ENCODE results near the gene CRTC2.
"Not testable (repeated sequence)": the region's sequence is repeated elsewhere in the genome, so short reads cannot be mapped to it uniquely, and the experiment has no call there.

CRTC2 gene, protein sequence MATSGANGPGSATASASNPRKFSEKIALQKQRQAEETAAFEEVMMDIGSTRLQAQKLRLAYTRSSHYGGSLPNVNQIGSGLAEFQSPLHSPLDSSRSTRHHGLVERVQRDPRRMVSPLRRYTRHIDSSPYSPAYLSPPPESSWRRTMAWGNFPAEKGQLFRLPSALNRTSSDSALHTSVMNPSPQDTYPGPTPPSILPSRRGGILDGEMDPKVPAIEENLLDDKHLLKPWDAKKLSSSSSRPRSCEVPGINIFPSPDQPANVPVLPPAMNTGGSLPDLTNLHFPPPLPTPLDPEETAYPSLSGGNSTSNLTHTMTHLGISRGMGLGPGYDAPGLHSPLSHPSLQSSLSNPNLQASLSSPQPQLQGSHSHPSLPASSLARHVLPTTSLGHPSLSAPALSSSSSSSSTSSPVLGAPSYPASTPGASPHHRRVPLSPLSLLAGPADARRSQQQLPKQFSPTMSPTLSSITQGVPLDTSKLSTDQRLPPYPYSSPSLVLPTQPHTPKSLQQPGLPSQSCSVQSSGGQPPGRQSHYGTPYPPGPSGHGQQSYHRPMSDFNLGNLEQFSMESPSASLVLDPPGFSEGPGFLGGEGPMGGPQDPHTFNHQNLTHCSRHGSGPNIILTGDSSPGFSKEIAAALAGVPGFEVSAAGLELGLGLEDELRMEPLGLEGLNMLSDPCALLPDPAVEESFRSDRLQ

DNA sequence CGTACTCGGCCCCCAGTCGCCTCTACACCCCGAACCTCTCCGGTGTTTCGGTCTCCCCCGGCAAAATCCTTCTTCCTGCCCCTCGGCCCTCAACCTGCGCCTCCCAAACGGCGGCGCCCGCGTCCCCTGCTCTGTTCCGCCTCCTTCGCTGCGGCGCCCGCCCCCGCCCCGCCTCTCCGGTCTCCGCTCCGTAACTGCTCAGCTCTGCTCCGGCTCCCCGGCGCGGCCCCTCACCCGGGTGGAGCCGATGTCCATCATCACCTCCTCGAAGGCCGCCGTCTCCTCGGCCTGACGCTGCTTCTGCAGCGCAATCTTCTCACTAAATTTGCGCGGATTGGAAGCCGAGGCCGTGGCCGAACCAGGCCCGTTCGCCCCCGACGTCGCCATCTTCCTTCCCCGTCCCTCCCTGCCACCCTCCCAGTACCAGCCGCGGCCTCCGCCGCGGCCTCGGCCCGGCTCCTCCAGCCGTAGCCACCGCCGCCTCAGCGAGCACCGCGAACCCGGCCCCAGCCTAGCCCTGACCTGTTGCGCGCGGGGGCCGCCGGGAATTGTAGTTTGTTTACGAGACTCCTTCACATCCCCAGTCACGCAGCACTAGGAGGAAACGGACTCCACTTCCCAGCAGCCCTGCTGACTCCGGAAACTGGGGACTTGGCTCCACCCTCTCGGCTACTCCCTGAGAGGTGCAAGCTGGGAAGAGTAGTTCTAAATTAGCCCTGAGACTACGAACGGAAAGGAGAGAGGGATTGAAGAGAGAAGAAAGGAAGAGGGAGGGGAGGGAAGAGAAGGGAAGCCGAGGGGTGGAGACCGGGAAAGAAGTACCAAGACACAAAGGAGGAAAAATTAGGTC is at the start of gene CRTC2:
Gene CRTC2 (minus strand): TSS at position 502 of the 850 bp plus-strand sequence. CDS start 115 bp downstream, at position 387.
- peak within 1 kb of the TSS; percentile 79 for H3K27ac ChIP-seq (ENCODE audit: low read depth, low read length)
- H3K4me3 ChIP-seq (ENCODE audit: low read depth in 1 of 5, low read length in 5 of 5) = peak within 1 kb of the TSS; percentile 89 to 95 (median 94)
- H3K36me3 ChIP-seq (ENCODE audit: control insufficient read depth in 5 of 5, insufficient read depth in 5 of 5, low read length in 5 of 5) = peaks cover 0 to 35% (median 22%) of the 10 kb centered on the region in 5 donors
- H3K27me3 ChIP-seq (ENCODE audit: control insufficient read depth in 5 of 5, insufficient read depth in 4 of 5, low read length in 5 of 5) = no peaks in the 10 kb centered on the region
- H3K9ac ChIP-seq (ENCODE audit: low read length in 5 of 5) = peak within 1 kb of the TSS; percentile 86 to 97 (median 93)
- H3K9me3 ChIP-seq (ENCODE audit: control insufficient read depth in 5 of 5, low read length in 5 of 5) = no peaks in the 10 kb centered on the region
- H3K4me1 ChIP-seq (ENCODE audit: control insufficient read depth in 5 of 5, insufficient read depth in 5 of 5, low read length in 5 of 5) = peaks cover 11 to 69% (median 61%) of the 10 kb centered on the region in 5 donors

DNA sequence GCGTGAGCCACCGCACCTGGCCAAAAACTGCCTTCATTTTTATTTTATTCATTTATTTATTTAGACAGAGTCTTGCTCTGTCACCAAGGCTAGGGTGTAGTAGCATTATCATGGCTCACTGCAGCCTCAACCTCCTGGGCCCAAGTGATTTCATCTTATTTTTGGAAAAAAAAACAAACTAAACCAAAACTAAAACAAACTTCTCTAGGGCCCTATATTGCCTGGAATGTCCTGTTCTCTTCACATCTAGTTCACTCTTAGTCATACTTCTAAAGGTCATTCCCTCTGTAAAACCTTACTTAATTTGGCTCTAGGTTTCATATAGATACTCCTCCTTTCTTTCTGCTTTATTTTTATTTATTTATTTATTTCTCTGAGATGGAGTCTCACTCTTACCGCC is 47.7 kb upstream of the CRTC2 start:
- no peak overlapping the region for H3K9ac ChIP-seq (ENCODE audit: low read length in 5 of 5)
- H3K27ac ChIP-seq (ENCODE audit: low read depth, low read length) = no peak overlapping the region

DNA sequence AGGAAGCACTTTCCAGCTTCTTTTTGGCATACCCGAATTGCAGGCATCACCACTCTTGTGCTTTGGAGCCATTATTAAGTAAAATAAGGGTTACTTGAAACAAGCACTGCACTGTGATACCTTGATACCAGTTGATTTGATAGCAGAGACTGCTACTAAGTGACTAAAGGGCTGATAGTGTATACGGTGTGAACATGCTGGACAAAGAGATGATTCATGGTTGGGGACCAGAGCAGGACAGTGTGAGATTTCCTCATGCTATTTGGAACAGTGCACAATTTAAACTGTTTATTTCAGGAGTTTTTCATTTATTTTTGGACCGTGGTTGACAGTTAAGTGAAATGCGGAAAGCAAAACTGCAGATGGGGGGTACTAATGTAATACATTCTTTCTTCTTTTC is 42.0 kb upstream of the CRTC2 start:
- H3K36me3 ChIP-seq (ENCODE audit: control insufficient read depth in 5 of 5, insufficient read depth in 5 of 5, low read length in 5 of 5) = peaks cover 0 to 7% (median 3%) of the 10 kb centered on the region in 5 donors
- no peak overlapping the region for H3K4me3 ChIP-seq (ENCODE audit: low read depth in 1 of 5, low read length in 5 of 5)
- no peak overlapping the region for H3K9ac ChIP-seq (ENCODE audit: low read length in 5 of 5)
- H3K27me3 ChIP-seq (ENCODE audit: control insufficient read depth in 5 of 5, insufficient read depth in 4 of 5, low read length in 5 of 5) = no peaks in the 10 kb centered on the region
- no peaks in the 10 kb centered on the region for H3K4me1 ChIP-seq (ENCODE audit: control insufficient read depth in 5 of 5, insufficient read depth in 5 of 5, low read length in 5 of 5)
- no peaks in the 10 kb centered on the region for H3K9me3 ChIP-seq (ENCODE audit: control insufficient read depth in 5 of 5, low read length in 5 of 5)
- H3K27ac ChIP-seq (ENCODE audit: low read depth, low read length) = no peak overlapping the region

More for the DNA sequence above, 47.7 kb upstream of the CRTC2 start:
- H3K4me1 ChIP-seq (ENCODE audit: control insufficient read depth in 5 of 5, insufficient read depth in 5 of 5, low read length in 5 of 5) = no peaks in the 10 kb centered on the region
- no peaks in the 10 kb centered on the region for H3K9me3 ChIP-seq (ENCODE audit: control insufficient read depth in 5 of 5, low read length in 5 of 5)
- H3K27me3 ChIP-seq (ENCODE audit: control insufficient read depth in 5 of 5, insufficient read depth in 4 of 5, low read length in 5 of 5) = no peaks in the 10 kb centered on the region
- no peak overlapping the region for H3K4me3 ChIP-seq (ENCODE audit: low read depth in 1 of 5, low read length in 5 of 5)
- no peaks in the 10 kb centered on the region for H3K36me3 ChIP-seq (ENCODE audit: control insufficient read depth in 5 of 5, insufficient read depth in 5 of 5, low read length in 5 of 5)

DNA sequence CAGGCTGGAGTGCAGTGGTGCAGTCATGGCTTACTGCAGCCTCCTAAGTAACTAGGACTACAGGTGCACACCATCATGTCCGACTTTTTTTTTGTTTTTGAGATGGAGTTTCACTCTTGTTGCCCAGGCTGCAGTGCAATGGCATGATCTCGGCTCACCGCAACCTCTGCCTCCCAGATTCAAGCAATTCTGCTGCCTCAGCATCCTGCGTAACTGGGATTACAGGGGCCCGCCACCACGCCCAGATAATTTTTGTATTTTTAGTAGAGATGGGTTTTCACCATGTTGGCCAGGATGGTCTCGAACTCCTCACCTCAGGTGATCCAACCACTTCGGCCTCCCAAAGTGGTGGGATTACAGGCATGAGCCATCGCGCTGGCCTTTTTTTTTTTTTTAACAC is 38.5 kb upstream of the CRTC2 start:
- not testable (repeated sequence) for H3K27ac ChIP-seq (ENCODE audit: low read depth, low read length); H3K27me3 ChIP-seq (ENCODE audit: control insufficient read depth in 5 of 5, insufficient read depth in 4 of 5, low read length in 5 of 5); H3K4me3 ChIP-seq (ENCODE audit: low read depth in 1 of 5, low read length in 5 of 5); H3K9me3 ChIP-seq (ENCODE audit: control insufficient read depth in 5 of 5, low read length in 5 of 5); H3K9ac ChIP-seq (ENCODE audit: low read length in 5 of 5)
- Histone ChIP-seq H3K4me1 (ENCODE audit: control insufficient read depth in 5 of 5, insufficient read depth in 5 of 5, low read length in 5 of 5) (peaks cover 2 to 13% (median 10%) of the 10 kb centered on the region in 5 donors), H3K36me3 (ENCODE audit: control insufficient read depth in 5 of 5, insufficient read depth in 5 of 5, low read length in 5 of 5) (peaks cover 7 to 37% (median 23%) of the 10 kb centered on the region in 5 donors)

DNA sequence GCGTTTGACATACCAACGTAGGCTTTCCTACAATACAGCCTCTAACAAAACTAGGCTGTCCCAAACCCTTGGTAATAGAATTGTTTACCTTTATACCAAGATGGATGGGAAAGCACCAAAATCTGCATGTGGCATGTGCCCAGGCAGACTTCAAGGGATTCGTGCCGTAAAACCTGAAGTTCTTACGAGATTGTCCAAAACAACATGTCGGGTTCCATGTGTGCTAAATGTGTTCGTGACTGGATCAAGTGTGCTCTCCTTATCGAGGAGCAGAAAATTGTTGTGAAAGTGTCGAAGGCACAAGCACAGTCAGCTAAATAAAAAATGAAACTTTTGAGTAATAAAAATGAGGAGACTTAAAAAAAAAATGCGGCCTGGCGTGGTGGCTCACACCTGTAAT is 37.2 kb upstream of the CRTC2 start:
- H3K4me3 ChIP-seq (ENCODE audit: low read depth in 1 of 5, low read length in 5 of 5) = no peak overlapping the region
- H3K4me1 ChIP-seq (ENCODE audit: control insufficient read depth in 5 of 5, insufficient read depth in 5 of 5, low read length in 5 of 5) = peaks cover 2 to 21% (median 19%) of the 10 kb centered on the region in 5 donors
- H3K9me3 ChIP-seq (ENCODE audit: control insufficient read depth in 5 of 5, low read length in 5 of 5) = no peaks in the 10 kb centered on the region
- H3K27ac ChIP-seq (ENCODE audit: low read depth, low read length) = no peak overlapping the region
- no peaks in the 10 kb centered on the region for H3K27me3 ChIP-seq (ENCODE audit: control insufficient read depth in 5 of 5, insufficient read depth in 4 of 5, low read length in 5 of 5)
- no peak overlapping the region for H3K9ac ChIP-seq (ENCODE audit: low read length in 5 of 5)
- peaks cover 11 to 39% (median 24%) of the 10 kb centered on the region in 5 donors for H3K36me3 ChIP-seq (ENCODE audit: control insufficient read depth in 5 of 5, insufficient read depth in 5 of 5, low read length in 5 of 5)

DNA sequence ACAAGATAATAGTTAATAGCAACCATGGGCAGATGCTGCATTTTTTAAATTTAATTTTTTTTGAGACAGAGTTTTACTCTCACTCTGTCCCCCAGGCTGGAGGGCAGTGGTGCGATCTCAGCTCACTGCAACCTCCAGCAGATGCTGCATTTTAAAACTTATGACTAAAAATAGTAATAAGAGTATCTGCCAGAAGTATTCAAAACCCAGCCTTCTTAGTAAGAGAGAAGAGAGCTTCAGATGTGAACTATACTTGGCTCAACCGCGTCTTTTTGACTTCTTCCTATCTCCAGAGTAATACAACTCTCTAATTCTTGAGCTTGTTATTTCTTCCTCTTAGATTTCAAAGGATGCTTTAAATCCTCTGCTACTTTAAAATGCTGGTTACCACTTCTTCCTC is 36.8 kb upstream of the CRTC2 start:
- Histone ChIP-seq H3K4me3 (ENCODE audit: low read depth in 1 of 5, low read length in 5 of 5) (no peak overlapping the region), H3K27me3 (ENCODE audit: control insufficient read depth in 5 of 5, insufficient read depth in 4 of 5, low read length in 5 of 5) (no peaks in the 10 kb centered on the region), H3K9me3 (ENCODE audit: control insufficient read depth in 5 of 5, low read length in 5 of 5) (no peaks in the 10 kb centered on the region), H3K4me1 (ENCODE audit: control insufficient read depth in 5 of 5, insufficient read depth in 5 of 5, low read length in 5 of 5) (peaks cover 2 to 22% (median 20%) of the 10 kb centered on the region in 5 donors), H3K36me3 (ENCODE audit: control insufficient read depth in 5 of 5, insufficient read depth in 5 of 5, low read length in 5 of 5) (peaks cover 11 to 39% (median 24%) of the 10 kb centered on the region in 5 donors), H3K9ac (ENCODE audit: low read length in 5 of 5) (no peak overlapping the region), H3K27ac (ENCODE audit: low read depth, low read length) (no peak overlapping the region)

DNA sequence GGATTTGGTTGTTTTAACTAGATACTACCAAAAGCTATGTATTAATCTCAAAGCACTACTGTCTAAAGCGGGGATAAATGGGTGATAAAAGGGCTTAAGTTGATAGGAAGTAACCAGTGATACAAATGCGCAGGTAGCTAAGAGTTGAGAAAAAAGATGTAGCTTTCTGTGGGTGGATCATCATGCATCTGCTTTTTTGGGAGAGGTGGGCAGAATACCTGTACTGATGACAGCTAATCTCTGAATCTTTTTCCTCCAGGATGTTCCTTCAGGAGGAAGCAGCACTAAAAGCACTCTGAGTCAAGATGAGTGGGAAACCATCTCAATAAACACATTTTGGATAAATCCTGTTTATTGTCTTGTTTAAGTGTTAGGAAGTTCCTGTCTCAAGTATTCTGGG is 33.4 kb upstream of the CRTC2 start:
- no peaks in the 10 kb centered on the region for H3K27me3 ChIP-seq (ENCODE audit: control insufficient read depth in 5 of 5, insufficient read depth in 4 of 5, low read length in 5 of 5)
- H3K9ac ChIP-seq (ENCODE audit: low read length in 5 of 5) = peak overlapping the region in 4 of 5 donors; percentile 93 to 99 (median 96)
- peaks cover 11 to 39% (median 24%) of the 10 kb centered on the region in 5 donors for H3K36me3 ChIP-seq (ENCODE audit: control insufficient read depth in 5 of 5, insufficient read depth in 5 of 5, low read length in 5 of 5)
- no peaks in the 10 kb centered on the region for H3K9me3 ChIP-seq (ENCODE audit: control insufficient read depth in 5 of 5, low read length in 5 of 5)
- H3K27ac ChIP-seq (ENCODE audit: low read depth, low read length) = peak overlapping the region; percentile 95
- H3K4me3 ChIP-seq (ENCODE audit: low read depth in 1 of 5, low read length in 5 of 5) = peak overlapping the region; percentile 95 to 100 (median 99)
- peaks cover 3 to 24% (median 23%) of the 10 kb centered on the region in 5 donors for H3K4me1 ChIP-seq (ENCODE audit: control insufficient read depth in 5 of 5, insufficient read depth in 5 of 5, low read length in 5 of 5)

DNA sequence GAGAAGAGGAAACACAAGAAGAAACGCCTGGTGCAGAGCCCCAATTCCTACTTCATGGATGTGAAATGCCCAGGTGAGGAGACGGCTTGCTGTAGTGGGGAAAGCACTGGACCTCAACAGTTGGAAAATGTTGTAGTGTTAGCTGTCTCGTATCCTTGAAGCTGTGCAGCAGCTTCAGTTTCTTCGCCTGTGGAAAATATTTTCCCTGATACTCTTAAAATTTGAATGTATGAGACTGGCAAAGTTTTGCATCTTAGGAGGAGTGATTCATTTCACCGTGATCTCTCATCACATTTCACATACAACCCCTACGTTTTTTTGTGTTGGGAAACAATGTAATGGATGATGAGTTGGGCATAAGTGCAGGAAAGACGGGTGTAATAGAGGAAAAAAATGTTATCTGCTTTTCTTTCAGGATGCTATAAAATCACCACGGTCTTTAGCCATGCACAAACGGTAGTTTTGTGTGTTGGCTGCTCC is 32.8 kb upstream of the CRTC2 start:
- H3K27me3 ChIP-seq (ENCODE audit: control insufficient read depth in 5 of 5, insufficient read depth in 4 of 5, low read length in 5 of 5) = no peaks in the 10 kb centered on the region
- peak overlapping the region; percentile 95 for H3K27ac ChIP-seq (ENCODE audit: low read depth, low read length)

DNA sequence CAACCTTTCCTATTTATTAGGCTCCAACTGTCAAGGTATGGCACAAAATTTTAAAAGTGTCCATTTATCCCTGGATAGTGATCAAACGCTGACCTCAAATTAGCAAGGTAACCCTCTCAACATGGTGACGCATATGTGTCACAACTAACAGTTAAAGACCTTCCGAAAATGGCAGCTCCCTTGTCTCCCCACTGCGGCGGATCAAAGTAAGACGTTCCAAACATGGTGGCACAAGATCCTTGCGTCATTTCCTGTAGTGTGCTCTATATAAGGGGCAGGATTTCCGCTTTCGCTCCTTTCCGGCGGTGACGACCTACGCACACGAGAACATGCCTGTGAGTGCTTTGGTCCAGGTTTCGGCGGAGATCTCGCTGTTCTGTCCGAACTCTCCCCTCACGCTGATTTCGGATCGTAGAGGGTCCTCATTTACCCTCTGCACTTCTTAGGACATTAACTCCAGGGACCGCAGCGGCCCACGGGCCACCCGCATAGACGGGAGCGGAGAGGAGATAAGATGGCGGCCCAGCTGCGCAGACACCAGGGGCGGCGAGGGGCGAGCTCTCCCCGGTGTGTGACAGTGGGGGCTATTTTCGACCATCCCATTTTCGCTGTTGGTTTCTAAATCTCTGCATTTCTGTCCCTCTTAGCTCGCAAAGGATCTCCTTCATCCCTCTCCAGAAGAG is 32.2 kb upstream of the CRTC2 start, which contains the start of gene RPS27:
Gene RPS27 (plus strand): TSS at position 295 of the 683 bp plus-strand sequence. CDS start 35 bp downstream, at position 330.
- peak within 1 kb of the TSS; percentile 95 for H3K27ac ChIP-seq (ENCODE audit: low read depth, low read length)
- peaks cover 11 to 34% (median 23%) of the 10 kb centered on the region in 5 donors for H3K36me3 ChIP-seq (ENCODE audit: control insufficient read depth in 5 of 5, insufficient read depth in 5 of 5, low read length in 5 of 5)
- peak within 1 kb of the TSS; percentile 91 to 99 (median 95) for H3K9ac ChIP-seq (ENCODE audit: low read length in 5 of 5)
- no peaks in the 10 kb centered on the region for H3K9me3 ChIP-seq (ENCODE audit: control insufficient read depth in 5 of 5, low read length in 5 of 5)
- peak within 1 kb of the TSS; percentile 95 to 100 (median 99) for H3K4me3 ChIP-seq (ENCODE audit: low read depth in 1 of 5, low read length in 5 of 5)
- H3K4me1 ChIP-seq (ENCODE audit: control insufficient read depth in 5 of 5, insufficient read depth in 5 of 5, low read length in 5 of 5) = peaks cover 3 to 33% (median 30%) of the 10 kb centered on the region in 5 donors
- no peaks in the 10 kb centered on the region for H3K27me3 ChIP-seq (ENCODE audit: control insufficient read depth in 5 of 5, insufficient read depth in 4 of 5, low read length in 5 of 5)

More for the DNA sequence above, 32.8 kb upstream of the CRTC2 start:
- Histone ChIP-seq H3K9ac (ENCODE audit: low read length in 5 of 5) (peak overlapping the region; percentile 91 to 99 (median 95)), H3K4me1 (ENCODE audit: control insufficient read depth in 5 of 5, insufficient read depth in 5 of 5, low read length in 5 of 5) (peaks cover 3 to 30% (median 27%) of the 10 kb centered on the region in 5 donors), H3K9me3 (ENCODE audit: control insufficient read depth in 5 of 5, low read length in 5 of 5) (no peaks in the 10 kb centered on the region), H3K4me3 (ENCODE audit: low read depth in 1 of 5, low read length in 5 of 5) (peak overlapping the region; percentile 95 to 100 (median 99)), H3K36me3 (ENCODE audit: control insufficient read depth in 5 of 5, insufficient read depth in 5 of 5, low read length in 5 of 5) (peaks cover 11 to 38% (median 24%) of the 10 kb centered on the region in 5 donors)
